SW 1271 (cell line): ENCODE results near the gene BCL2A1.
A peak's percentile ranks its signal among the peaks of the same experiment; 100 is the strongest.
"Not testable (repeated sequence)": the region's sequence is repeated elsewhere in the genome, so short reads cannot be mapped to it uniquely, and the experiment has no call there.

Experiments used
- DNase-seq, 2 experiments: peaks; one replicate each; lab custom pipeline; 2025; lab: John Stamatoyannopoulos, UW

BCL2A1 gene

DNA sequence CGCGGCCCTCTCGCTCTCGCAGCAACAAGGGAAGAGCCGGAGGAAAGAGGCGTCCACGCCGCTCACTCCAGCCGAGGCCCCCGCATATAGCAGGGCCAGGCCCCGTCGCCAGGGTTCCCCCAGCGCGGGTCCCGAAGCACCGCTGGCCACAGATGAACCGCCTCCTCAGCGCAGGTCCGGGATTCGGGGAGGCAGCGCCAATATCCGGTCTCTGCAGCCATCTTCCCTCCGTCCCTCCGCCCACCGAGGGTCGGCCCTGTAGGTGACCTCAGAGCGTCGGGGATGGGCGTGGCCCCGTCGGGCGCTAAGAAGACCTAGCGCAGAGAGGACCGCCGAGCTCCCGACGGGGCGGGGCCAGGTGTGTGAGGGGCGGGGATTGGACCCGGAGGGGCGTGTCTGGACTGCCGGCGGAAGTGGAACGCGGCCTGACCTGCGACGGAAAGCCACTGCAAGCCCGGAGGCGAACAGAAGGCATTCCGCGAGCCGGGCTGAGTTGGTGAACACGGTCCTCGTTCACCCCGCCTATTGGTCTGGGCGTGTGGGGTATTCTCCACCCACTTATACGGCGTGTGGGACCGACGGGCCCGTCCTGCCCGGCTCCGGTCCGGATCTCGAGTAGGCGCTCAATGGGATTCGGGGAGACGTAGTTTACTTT is 47.4 kb downstream of the BCL2A1 start:
- DNase-seq, result peak; percentile 97 to 98

DNA sequence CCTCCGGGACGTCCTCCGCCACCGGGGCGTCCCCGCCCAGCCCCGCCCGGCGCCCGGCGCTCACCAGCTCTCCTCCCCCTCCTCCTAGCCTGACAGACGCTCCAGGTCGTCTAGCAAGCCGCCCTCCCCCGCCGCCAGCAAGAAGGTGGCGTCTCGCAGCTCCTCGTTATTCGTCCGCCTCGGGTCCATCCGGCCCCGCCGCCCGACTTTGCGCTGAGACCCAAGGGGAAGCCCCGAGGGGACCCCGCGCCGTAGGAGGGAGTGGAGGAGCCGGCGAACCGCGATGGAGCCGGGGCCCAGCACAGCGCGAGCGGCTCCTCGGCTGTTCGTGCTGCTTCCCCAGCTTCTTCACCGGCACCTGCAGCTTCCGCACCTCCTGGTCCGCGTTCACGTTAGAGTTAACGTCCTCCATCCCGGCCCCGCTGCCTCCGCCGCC is 47.9 kb downstream of the BCL2A1 start:
- peak; percentile 17 to 39 for DNase-seq

GRCh38 chr15:79922512-79923078 is 48.4 kb downstream of the BCL2A1 start:
- DNase-seq, result no peak

DNA sequence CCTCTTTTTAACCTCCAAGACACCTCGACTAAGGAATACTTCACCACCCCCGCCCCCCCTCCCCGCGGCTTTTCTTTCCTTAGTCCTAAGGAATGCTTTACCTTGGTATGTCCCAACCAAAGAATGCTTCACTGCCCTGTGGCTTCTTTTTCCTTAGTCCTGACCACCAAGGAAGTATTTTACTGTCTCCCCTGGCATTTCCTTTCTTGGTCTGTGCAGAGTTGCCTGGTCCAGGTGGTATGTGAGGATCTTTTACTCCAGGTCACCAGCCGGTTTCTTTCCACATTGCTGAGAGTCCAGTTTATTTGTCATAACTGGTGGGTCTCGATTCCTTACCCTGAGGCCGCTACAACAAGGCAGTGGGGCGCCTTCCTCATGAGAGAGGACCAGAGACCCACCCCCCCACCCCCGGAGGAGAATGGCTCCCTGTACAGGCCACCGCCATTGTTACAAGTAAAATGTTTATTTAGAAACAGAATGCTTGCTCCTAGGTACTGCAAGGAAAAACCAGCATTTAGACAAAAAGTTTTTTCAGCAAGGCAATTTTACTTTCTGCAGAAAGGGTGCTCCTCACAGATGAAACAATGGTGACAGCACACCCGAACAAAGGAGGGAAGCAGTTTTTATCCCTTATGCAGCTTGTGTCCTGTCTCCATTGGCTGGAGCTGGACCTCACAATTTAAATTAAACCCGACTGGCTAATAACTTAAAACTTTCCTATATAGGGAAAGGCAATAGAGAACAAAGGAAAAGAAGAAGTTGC is 51.1 kb downstream of the BCL2A1 start:
- no peak for DNase-seq

DNA sequence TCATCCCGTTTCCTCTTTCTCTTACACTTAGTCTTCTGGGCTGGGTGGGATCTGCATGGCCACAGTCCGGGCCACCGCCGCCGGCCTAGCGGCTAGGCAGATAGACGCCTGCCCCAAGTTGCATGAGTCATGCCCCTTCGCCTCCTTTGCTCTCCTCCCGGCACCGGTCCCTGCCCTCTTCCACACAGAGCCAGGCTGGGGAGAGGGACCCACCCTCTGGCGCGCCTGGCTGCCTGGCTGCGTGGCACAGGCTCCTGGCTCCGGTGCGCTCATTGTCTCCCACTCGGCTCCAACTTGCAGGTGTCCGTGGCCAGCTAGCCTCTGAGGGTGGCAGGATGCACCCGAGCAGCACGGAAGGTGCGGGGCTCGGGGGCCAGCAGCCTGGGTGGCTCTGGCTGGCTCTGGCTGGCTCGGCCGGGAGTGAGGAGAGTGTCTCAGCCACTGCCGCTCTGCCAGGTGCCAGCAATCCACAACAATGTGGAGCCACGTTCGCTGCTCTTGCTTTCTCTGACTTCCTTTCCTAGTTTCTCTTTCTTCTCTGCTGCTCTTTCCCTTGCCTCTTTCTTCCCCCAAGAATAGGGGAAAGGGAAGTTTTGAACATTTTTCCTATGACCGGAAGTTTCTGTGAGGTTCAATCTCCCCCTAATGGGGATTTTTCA is 51.8 kb downstream of the BCL2A1 start:
- no peak for DNase-seq

- no peak for DNase-seq
Observed at GRCh38 chr15:79918278-79918677, 52.7 kb downstream of the BCL2A1 start.

DNA sequence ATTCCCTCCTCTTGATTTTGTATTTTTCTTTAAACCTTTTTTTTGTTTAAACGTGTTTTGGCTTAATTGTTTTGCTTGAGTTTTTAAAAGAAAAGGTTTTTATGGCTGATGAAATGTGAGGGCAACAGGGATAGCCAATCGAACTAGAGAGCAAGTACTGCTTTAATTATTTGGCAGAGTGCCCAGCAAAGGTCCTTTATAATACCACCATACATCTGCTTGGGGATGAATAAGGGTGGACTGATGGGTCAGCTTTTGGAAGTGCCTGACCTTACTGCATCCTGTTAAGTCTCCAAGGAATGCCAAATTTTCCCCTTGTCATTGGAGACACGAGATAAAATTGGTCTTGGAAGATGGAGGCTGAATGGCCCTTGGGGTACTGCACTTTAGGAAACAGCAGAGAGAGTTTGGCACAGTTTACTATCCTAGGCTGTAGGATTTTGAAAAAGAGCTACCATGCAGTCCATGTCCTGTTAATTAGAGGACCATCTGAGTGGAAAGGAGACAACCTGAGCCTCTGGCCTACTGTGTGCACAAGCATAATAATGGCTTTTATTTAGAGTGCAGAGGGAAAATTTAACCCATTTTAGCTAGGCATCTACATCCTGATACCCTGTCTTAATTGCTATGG is 54.4 kb downstream of the BCL2A1 start:
- DNase-seq, result no peak

DNA sequence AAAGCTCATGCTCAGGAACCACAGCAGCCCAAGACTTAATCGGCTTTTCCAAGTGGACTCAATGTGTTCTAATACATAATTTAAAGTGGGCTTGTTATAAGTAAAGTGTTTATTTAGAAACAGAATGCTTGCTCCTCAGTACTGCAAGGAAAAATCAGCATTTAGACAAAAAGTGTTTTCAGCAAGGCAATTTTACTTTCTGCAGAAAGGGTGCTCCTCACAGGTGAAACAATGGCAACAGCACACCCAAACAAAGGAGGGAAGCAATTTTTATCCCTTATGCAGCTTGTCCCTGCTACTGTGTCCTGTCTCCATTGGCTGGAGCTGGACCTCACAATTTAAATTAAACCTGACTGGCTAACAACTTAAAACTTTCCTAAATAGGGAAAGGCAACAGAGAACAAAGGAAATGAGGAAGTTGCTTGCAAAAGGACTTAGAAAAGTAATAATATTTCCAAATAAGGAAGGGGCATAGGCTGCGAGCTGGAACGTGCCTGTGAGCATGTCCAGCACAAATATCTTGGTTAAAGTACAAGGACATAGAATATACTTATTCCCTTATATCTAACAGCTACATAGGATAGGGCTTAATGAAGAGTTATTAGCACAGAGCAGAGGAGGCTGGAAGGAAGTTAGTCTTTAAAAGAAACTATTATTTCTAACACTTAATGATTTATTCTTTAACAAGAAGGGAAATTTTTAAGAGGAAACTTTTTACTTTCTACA is 55.1 kb downstream of the BCL2A1 start:
- not testable (repeated sequence) for DNase-seq

DNA sequence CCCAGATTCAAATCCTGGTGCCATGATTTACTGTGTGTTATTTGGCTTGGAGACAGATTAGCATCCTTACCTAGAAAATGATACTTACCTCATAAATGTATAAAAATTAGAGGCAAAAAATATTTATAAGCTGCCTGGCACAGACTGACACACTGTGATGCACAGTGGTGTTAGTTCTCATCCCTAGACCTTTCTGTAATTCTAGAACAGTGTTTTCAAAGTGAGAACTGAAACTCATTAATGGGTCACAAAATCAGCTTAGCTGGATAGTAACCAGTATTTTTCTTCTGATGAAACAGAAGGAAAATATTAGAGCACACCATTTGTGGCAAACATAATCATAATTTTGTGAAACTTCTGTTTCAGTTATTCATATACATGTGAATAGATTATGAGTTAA is 56.3 kb downstream of the BCL2A1 start:
- no peak for DNase-seq
